ENCODE data around the gene GCK.

Gene GCK

DNA sequence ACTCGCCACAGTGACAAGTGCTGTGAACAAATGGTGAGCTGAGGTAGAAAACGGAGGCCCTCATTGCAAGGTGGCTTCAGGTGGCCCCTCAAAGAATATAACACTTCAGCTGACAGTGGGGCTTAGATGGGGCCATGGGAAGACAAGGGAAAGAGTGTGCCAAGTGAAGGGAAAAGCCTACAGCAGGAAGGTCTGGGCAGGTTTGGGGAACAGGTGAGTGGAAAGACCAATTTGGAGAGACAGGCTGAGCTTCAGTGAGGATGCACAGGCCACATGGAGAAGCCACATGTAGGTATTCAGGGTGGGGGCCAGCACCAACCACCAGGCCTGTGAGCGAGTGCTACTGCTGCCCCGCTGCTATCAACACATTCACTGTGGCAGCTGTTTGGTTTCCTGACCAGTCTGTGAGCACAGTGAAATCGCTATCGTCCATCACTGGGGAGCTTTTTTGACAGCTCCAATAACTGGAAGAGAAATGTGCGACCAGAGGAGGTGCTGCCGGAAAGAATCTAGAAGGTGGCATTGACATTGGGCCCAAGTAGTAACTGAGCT lies 69.3 kb downstream of the GCK start:
- peaks cover 9% of the 10 kb centered on the region for H3K27me3 ChIP-seq (ENCODE audit: control insufficient read depth, insufficient read depth, low read length, poor library complexity, severe bottlenecking)
- peaks cover 3% of the 10 kb centered on the region for H3K4me1 ChIP-seq (ENCODE audit: control insufficient read depth, insufficient read depth, low read length)
- WGBS, 2 experiments = 96 to 97% methylated on average over 8 of the region's 8 CpGs
- H3K27ac ChIP-seq (ENCODE audit: insufficient read depth, low read depth, low read length, poor library complexity, severe bottlenecking) = no peak overlapping the region
- no peaks in the 10 kb centered on the region for H3K9me3 ChIP-seq (ENCODE audit: control insufficient read depth, low read length)
- no peak overlapping the region for H3K4me3 ChIP-seq (ENCODE audit: insufficient read depth, low read depth, low read length)
- peaks cover 12% of the 10 kb centered on the region for H3K36me3 ChIP-seq (ENCODE audit: control insufficient read depth, insufficient read depth, low read length)

DNA sequence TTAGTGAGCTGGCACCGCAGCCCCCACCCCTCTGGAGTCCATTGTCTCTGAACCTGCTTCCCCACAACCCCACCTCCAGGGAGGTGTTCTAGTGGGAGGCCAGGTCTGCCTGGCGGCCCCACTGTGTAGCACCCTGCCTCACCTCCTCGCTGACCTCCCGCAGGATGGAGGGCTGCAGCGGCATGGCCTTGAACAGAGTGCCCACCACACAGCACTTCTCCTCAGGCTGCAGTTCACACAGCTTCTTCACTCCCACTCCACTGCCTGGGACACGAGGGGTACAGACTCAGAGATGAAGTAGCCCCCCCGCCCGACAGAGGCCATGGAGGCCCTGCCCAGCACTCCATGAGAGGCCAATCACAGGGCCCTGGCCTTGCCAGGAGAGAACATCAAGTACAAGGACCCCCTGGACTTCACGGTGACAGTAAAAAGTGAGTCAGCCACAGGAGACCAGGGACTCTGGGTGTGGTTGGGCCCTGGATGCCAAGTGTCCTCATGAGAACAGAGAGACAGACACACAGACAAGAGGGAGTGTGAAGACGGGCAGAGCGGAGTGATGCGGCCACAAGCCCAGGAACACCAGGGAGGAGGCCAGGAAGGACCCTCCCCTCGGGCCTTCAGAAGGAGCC lies 71.3 kb downstream of the GCK start:
- Histone ChIP-seq H3K36me3 (ENCODE audit: control insufficient read depth, insufficient read depth, low read length) (peaks cover 14% of the 10 kb centered on the region), H3K4me3 (ENCODE audit: insufficient read depth, low read depth, low read length) (no peak overlapping the region), H3K4me1 (ENCODE audit: control insufficient read depth, insufficient read depth, low read length) (peaks cover 3% of the 10 kb centered on the region), H3K9me3 (ENCODE audit: control insufficient read depth, low read length) (no peaks in the 10 kb centered on the region), H3K27ac (ENCODE audit: insufficient read depth, low read depth, low read length, poor library complexity, severe bottlenecking) (no peak overlapping the region), H3K27me3 (ENCODE audit: control insufficient read depth, insufficient read depth, low read length, poor library complexity, severe bottlenecking) (no peaks in the 10 kb centered on the region)
- WGBS, 2 experiments = 94 to 96% methylated on average over 13 of the region's 13 CpGs

DNA sequence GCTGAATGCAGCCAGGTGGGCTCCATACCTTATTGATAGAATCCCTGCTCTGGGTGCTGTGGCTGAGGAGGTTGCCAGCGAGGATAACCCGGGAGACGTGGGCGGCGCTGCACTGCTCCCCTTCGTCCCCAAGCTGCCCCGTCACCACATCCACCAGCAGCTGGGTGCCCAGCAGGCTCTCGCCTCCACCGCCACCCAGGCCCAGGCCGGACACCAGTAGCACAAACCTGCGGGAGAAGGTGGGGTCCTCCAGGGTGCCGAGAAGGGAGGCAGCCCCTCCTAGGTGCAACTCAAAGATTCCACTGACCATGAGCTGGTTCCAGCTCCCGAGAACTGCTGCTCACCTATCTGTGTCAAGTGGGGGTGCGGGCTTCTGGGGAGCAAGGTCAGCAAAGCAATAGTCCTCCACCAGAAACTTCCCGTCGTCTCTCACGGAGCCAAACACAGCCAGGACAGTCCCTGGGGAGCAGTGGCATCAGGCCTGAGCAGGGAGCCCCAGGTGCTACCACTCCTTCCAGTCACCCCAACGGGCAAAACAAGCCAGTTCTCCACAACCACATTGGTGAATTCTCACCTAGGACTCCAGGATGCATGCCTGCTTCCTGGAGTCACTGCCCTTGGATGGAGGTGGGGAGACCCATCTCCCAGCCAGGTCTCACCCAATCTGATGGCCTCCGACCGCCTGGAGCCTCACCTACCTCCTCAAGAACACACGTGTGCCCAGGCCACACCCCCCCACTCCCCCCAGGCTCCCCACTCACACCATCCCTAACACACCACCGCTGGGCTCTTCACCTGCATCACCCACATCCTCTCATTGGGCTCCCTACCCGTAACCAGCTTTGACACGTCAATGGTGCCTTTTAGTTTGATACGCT lies 72.2 kb downstream of the GCK start:
- Histone ChIP-seq H3K4me3 (ENCODE audit: insufficient read depth, low read depth, low read length) (no peak overlapping the region), H3K27me3 (ENCODE audit: control insufficient read depth, insufficient read depth, low read length, poor library complexity, severe bottlenecking) (no peaks in the 10 kb centered on the region), H3K9me3 (ENCODE audit: control insufficient read depth, low read length) (no peaks in the 10 kb centered on the region), H3K4me1 (ENCODE audit: control insufficient read depth, insufficient read depth, low read length) (peaks cover 1% of the 10 kb centered on the region), H3K27ac (ENCODE audit: insufficient read depth, low read depth, low read length, poor library complexity, severe bottlenecking) (no peak overlapping the region), H3K36me3 (ENCODE audit: control insufficient read depth, insufficient read depth, low read length) (peaks cover 18% of the 10 kb centered on the region)
- 94 to 96% methylated on average over 25 of the region's 25 CpGs for WGBS, 2 experiments

DNA sequence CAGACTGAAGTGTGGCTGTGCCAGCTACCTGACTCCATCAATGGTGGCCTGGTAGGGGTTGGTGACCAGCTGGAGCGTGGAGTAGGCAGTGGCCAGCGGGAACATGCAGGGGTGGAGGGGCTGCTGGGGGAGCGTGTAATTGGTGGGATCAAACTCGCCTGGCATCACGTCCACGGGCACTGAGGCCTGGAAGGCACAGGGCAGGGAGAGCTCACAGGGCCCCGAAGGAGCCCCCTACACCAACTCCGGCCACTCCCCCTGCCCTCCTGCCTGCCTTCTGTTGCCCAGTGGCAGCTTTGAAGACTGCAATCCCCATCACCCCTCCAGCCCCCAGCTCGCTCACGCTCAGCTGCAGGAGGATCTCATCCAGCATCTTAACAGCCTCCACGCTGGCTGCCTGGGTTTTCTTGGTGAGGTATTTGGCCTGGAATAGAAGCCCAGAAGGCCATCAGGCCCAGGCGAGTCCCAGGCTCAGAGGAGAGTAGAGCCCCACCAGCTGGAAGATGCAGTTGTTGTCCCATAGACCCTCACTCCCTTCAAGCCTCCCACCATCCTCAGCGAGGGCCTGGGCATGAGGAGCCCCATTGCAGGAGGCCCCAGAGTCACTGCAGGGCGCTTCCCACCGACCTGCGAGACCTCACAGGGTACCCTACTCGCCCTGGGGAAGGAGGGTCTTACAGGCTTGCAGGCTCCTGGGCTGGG lies 73.0 kb downstream of the GCK start:
- Histone ChIP-seq H3K27me3 (ENCODE audit: control insufficient read depth, insufficient read depth, low read length, poor library complexity, severe bottlenecking) (no peaks in the 10 kb centered on the region), H3K4me1 (ENCODE audit: control insufficient read depth, insufficient read depth, low read length) (no peaks in the 10 kb centered on the region), H3K9me3 (ENCODE audit: control insufficient read depth, low read length) (no peaks in the 10 kb centered on the region), H3K27ac (ENCODE audit: insufficient read depth, low read depth, low read length, poor library complexity, severe bottlenecking) (no peak overlapping the region), H3K36me3 (ENCODE audit: control insufficient read depth, insufficient read depth, low read length) (peaks cover 18% of the 10 kb centered on the region), H3K4me3 (ENCODE audit: insufficient read depth, low read depth, low read length) (no peak overlapping the region)
- WGBS, 2 experiments = 91 to 92% methylated on average over 17 of the region's 17 CpGs

DNA sequence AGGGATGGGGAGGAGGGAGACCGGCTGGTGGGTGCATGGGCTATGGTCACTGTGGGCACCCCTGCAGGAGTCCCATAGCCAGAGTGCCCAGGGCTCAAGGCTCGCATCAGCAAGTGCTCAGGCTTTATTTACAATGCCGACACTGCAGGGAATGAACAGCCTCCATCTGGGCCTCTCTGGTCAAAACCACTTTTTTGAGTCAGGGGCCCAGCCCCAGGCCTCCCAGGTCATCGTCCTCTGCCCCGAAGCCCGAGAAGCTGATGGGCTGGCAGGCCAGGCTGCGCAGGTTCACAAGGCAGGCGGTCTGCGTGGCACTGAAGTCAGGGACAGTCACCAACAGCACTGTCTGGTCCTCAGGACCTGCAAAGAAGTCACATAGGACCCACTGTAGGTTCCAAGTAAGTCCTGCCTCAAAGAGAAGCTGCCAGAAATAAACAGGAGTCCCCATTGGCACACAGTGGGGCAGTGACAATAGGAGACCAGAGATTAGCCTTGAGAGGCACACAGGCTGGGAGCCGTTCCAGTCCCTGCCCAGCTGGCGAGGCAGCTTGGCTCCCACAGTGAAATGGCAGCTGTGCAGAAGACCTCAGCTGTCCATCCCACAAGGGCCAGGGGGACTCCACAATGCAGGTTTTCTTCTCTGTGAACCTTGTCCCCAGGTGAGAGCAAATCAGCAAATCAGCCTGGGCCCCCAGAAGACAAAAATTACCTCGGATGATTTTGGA lies 74.5 kb downstream of the GCK start:
- no peaks in the 10 kb centered on the region for H3K4me1 ChIP-seq (ENCODE audit: control insufficient read depth, insufficient read depth, low read length)
- no peak overlapping the region for H3K27ac ChIP-seq (ENCODE audit: insufficient read depth, low read depth, low read length, poor library complexity, severe bottlenecking)
- H3K9me3 ChIP-seq (ENCODE audit: control insufficient read depth, low read length) = no peaks in the 10 kb centered on the region
- peaks cover 18% of the 10 kb centered on the region for H3K36me3 ChIP-seq (ENCODE audit: control insufficient read depth, insufficient read depth, low read length)
- no peaks in the 10 kb centered on the region for H3K27me3 ChIP-seq (ENCODE audit: control insufficient read depth, insufficient read depth, low read length, poor library complexity, severe bottlenecking)
- no peak overlapping the region for H3K4me3 ChIP-seq (ENCODE audit: insufficient read depth, low read depth, low read length)
- WGBS, 2 experiments = 94 to 95% methylated on average over 12 of the region's 12 CpGs

DNA sequence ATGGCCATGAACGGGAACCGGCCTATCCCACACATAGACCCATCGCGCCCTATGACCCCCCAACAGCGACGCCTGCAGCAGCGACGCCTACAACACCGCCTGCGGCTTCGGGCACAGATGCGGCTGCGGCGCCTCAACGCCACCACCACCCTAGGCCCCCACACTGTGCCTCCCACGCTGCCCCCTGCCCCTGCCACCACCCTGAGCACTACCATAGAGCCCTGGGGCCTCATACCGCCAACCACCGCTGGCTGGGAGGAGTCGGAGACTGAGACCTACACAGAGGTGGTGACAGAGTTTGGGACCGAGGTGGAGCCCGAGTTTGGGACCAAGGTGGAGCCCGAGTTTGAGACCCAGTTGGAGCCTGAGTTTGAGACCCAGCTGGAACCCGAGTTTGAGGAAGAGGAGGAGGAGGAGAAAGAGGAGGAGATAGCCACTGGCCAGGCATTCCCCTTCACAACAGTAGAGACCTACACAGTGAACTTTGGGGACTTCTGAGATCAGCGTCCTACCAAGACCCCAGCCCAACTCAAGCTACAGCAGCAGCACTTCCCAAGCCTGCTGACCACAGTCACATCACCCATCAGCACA lies 75.4 kb downstream of the GCK start:
- H3K27me3 ChIP-seq (ENCODE audit: control insufficient read depth, insufficient read depth, low read length, poor library complexity, severe bottlenecking) = no peaks in the 10 kb centered on the region
- H3K4me3 ChIP-seq (ENCODE audit: insufficient read depth, low read depth, low read length) = no peak overlapping the region
- 96 to 98% methylated on average over 24 of the region's 24 CpGs for WGBS, 2 experiments
- peaks cover 10% of the 10 kb centered on the region for H3K36me3 ChIP-seq (ENCODE audit: control insufficient read depth, insufficient read depth, low read length)
- no peaks in the 10 kb centered on the region for H3K4me1 ChIP-seq (ENCODE audit: control insufficient read depth, insufficient read depth, low read length)
- H3K9me3 ChIP-seq (ENCODE audit: control insufficient read depth, low read length) = no peaks in the 10 kb centered on the region
- H3K27ac ChIP-seq (ENCODE audit: insufficient read depth, low read depth, low read length, poor library complexity, severe bottlenecking) = no peak overlapping the region

DNA sequence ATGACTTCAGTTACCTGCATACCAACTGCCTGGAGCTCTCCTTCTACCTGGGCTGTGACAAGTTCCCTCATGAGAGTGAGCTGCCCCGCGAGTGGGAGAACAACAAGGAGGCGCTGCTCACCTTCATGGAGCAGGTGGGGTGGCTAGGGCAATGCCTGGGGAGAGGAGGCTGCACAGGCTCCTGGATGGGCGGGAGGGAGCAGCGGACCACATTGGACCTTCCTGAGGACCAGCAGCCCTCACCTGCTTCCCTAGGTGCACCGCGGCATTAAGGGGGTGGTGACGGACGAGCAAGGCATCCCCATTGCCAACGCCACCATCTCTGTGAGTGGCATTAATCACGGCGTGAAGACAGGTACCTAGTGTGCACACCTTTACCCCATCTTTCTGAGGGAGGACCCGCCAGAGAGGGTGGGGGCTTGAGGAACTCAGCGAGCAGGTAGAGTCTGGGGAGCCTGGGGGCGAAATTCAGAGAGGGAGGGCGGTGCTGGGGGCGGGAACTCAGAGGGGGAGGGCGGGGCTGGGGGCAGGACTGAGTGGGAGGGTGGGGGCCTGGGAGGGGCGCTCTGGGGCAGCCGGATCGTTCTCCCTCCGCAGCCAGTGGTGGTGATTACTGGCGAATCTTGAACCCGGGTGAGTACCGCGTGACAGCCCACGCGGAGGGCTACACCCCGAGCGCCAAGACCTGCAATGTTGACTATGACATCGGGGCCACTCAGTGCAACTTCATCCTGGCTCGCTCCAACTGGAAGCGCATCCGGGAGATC lies 76.1 kb downstream of the GCK start:
- Histone ChIP-seq H3K27ac (ENCODE audit: insufficient read depth, low read depth, low read length, poor library complexity, severe bottlenecking) (no peak overlapping the region), H3K27me3 (ENCODE audit: control insufficient read depth, insufficient read depth, low read length, poor library complexity, severe bottlenecking) (no peaks in the 10 kb centered on the region), H3K36me3 (ENCODE audit: control insufficient read depth, insufficient read depth, low read length) (peaks cover 10% of the 10 kb centered on the region), H3K4me3 (ENCODE audit: insufficient read depth, low read depth, low read length) (no peak overlapping the region), H3K4me1 (ENCODE audit: control insufficient read depth, insufficient read depth, low read length) (no peaks in the 10 kb centered on the region), H3K9me3 (ENCODE audit: control insufficient read depth, low read length) (no peaks in the 10 kb centered on the region)
- WGBS, 2 experiments = 95% methylated on average over 33 to 34 of the region's 34 CpGs

DNA sequence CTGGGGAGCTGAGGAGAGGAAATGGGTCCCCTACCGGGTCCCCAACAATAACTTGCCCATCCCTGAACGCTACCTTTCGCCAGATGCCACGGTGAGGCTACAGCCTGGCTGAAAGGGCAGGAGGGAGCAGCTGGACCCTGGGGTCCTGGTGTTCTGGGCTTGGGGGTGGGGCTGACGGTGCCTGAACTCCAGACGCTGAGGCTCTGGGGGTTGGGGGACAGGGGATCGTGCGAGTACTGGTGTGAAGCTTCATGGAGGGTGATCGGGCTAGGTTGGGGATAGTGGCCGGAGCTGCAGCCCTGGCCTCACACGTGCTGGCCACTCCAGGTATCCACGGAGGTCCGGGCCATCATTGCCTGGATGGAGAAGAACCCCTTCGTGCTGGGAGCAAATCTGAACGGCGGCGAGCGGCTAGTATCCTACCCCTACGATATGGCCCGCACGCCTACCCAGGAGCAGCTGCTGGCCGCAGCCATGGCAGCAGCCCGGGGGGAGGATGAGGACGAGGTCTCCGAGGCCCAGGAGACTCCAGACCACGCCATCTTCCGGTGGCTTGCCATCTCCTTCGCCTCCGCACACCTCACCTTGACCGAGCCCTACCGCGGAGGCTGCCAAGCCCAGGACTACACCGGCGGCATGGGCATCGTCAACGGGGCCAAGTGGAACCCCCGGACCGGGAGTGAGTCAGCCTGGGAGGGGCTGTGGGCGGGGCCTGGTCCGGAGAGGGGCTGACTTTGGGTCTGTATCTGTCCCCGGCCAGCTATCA lies 76.8 kb downstream of the GCK start:
- Histone ChIP-seq H3K9me3 (ENCODE audit: control insufficient read depth, low read length) (no peaks in the 10 kb centered on the region), H3K36me3 (ENCODE audit: control insufficient read depth, insufficient read depth, low read length) (peaks cover 10% of the 10 kb centered on the region)
- 89 to 90% methylated on average over 41 of the region's 41 CpGs for WGBS, 2 experiments

More for the DNA sequence above, 76.8 kb downstream of the GCK start:
- Histone ChIP-seq H3K4me3 (ENCODE audit: insufficient read depth, low read depth, low read length) (no peak overlapping the region), H3K27ac (ENCODE audit: insufficient read depth, low read depth, low read length, poor library complexity, severe bottlenecking) (no peak overlapping the region), H3K27me3 (ENCODE audit: control insufficient read depth, insufficient read depth, low read length, poor library complexity, severe bottlenecking) (no peaks in the 10 kb centered on the region), H3K4me1 (ENCODE audit: control insufficient read depth, insufficient read depth, low read length) (no peaks in the 10 kb centered on the region)

Measured in ectodermal cell (in vitro differentiated cells).